ENCODE results near the gene ZIC4. TPM values are rescaled to one million over a fixed set of nuclear protein-coding genes. Genes with fewer than 3 reads are reported as not detected.

ZIC4 gene
- total RNA-seq, 4 donors from 2014 or later, result 0.21 TPM; not detected in 3

DNA sequence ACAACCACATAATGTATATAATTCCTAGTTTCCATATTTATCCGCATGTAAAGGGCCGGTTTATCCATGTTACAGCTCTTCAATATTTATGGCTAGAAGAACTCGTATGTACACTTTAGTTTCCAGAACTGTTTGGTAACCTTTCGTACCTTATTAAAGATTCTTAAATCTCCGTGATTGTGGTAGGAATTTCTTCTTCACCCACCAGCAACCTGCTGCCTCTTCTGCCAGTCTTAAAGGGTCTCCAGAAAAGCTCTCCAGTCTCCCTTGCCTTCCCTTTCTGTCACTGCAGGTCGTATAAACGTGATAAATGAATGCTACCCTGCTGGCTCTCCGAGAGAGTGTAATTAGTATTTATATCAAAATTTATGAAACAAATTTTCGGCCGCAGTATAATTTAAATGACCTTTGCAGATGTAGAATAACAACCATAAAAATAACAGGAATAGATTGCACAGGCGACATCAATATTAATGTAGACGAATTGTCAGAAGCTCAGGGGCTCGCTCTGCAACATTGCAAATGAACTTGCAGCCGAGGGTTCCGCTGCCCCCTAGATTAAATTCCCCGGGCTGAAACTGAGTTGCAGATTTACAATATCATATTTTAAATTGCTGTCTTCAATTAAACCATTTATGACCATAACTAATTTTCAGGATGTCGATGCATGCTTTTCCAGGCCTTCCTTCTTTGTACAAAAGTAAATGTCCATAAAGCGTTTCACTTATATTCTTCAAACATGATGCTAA is 8.2 kb upstream of the ZIC4 start:
- peaks cover 0 to 24% (median 2%) of the 10 kb centered on the region in 4 donors for H3K9me3 ChIP-seq
- H3K27me3 ChIP-seq, result peaks cover 7 to 99% of the 10 kb centered on the region in 2 donors
- no peaks in the 10 kb centered on the region for H3K36me3 ChIP-seq
- H3K27ac ChIP-seq, result no peak overlapping the region
- 24% methylated on average over 18 of the region's 18 CpGs for WGBS, 2 donors
- no peak for DNase-seq (ENCODE audit: low spot score in 2 of 2)
- no peak for TF ChIP-seq EP300 (IDR thresholded peaks at IDR 0.05)
- TF ChIP-seq POLR2A (IDR thresholded peaks at IDR 0.05), result no peak
- TF ChIP-seq, protein P1, sequence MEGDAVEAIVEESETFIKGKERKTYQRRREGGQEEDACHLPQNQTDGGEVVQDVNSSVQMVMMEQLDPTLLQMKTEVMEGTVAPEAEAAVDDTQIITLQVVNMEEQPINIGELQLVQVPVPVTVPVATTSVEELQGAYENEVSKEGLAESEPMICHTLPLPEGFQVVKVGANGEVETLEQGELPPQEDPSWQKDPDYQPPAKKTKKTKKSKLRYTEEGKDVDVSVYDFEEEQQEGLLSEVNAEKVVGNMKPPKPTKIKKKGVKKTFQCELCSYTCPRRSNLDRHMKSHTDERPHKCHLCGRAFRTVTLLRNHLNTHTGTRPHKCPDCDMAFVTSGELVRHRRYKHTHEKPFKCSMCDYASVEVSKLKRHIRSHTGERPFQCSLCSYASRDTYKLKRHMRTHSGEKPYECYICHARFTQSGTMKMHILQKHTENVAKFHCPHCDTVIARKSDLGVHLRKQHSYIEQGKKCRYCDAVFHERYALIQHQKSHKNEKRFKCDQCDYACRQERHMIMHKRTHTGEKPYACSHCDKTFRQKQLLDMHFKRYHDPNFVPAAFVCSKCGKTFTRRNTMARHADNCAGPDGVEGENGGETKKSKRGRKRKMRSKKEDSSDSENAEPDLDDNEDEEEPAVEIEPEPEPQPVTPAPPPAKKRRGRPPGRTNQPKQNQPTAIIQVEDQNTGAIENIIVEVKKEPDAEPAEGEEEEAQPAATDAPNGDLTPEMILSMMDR (IDR thresholded peaks at IDR 0.05), result no peak
- peaks cover 0 to 55% (median 26%) of the 10 kb centered on the region in 4 donors for H3K4me1 ChIP-seq
- no peak overlapping the region for H3K4me3 ChIP-seq

DNA sequence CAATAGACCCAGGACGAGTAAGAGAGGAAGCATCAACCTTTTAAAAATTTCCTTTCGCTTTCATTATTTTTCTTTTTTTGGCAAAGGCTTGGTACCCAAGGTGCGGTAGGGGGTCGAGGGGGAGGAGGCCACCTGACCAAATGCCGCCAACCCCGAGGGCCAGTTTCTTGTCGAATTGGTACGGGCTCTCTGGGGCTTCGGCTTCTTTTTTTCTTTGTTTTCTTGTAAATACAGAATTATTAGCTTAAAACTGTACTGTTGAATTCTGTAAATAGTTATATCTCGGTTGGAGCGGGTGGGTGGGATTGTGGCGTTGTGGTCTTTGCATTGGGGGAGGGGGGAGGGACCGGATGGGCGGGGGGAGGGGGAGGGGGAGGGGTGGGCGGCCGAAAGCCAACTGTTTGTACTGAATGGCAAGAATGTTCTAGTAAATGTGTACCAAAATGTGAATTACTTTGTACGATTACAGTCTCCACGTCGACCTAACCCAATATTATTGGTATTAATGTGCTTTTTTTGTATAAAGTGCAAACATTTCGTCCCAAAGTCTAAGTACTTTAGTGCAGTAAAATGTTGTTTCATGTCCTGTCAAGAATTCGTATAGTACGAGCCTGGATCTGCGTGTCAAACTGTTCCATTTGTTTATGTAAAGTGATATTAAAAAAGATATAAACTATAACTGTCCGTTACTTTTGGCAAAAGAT is 7.5 kb upstream of the ZIC4 start:
- Histone ChIP-seq H3K4me3 (peak overlapping the region in 2 of 4 donors; percentile 5 to 28), H3K36me3 (no peaks in the 10 kb centered on the region), H3K27me3 (peaks cover 10 to 99% of the 10 kb centered on the region in 2 donors), H3K4me1 (peaks cover 0 to 55% (median 24%) of the 10 kb centered on the region in 4 donors), H3K27ac (no peak overlapping the region), H3K9me3 (peaks cover 0 to 24% (median 2%) of the 10 kb centered on the region in 4 donors)
- TF ChIP-seq EP300 (IDR thresholded peaks at IDR 0.05) (no peak), POLR2A (IDR thresholded peaks at IDR 0.05) (no peak)
- TF ChIP-seq, protein P1 (IDR thresholded peaks at IDR 0.05), result no peak
- 9 to 11% methylated on average over 24 of the region's 24 CpGs for WGBS, 2 donors
- no peak for DNase-seq (ENCODE audit: low spot score in 2 of 2)

DNA sequence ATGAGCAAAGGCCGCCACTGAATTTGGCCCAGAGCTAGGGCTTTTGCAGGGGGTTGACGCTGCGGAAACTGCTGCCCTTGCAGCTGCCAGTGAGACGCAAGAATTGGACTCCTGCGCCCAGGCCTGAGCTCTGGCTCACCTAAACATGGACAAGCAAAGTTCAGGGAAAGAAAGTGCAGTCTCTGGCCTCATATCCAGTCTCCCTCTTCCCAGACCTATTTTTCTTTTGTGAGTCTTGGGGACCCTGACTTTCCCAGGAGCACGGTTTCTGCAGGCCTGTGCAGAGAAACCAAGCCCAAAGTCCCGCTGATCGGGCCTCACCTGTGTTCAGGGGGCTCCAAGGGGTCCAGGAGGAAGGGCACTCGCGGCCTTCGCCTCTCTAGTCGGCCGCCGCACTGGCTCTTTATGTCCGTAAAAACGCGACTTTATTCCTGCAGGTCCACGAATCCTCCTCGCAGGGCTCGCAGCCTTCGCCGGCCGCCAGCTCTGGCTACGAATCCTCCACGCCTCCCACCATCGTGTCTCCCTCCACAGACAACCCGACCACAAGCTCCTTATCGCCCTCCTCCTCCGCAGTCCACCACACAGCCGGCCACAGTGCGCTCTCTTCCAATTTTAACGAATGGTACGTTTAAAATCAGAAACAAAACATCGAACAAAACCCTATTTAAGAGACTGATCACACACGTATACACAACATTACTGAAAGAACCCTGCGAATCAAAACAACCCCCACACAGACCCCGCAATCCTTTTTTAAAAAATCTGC is 6.8 kb upstream of the ZIC4 start:
- Histone ChIP-seq H3K4me3 (peak overlapping the region in 2 of 4 donors; percentile 5 to 28), H3K27ac (no peak overlapping the region), H3K27me3 (peaks cover 15 to 99% of the 10 kb centered on the region in 2 donors), H3K9me3 (peaks cover 0 to 24% (median 2%) of the 10 kb centered on the region in 4 donors), H3K4me1 (peaks cover 0 to 58% (median 24%) of the 10 kb centered on the region in 4 donors), H3K36me3 (no peaks in the 10 kb centered on the region)
- DNase-seq (ENCODE audit: low spot score in 2 of 2), result no peak
- TF ChIP-seq EP300 (IDR thresholded peaks at IDR 0.05) (peak in 1 of 2 donors; percentile 29), POLR2A (IDR thresholded peaks at IDR 0.05) (no peak)
- TF ChIP-seq, protein P1 (IDR thresholded peaks at IDR 0.05), result no peak
- WGBS, 2 donors, result 10 to 12% methylated on average over 37 of the region's 37 CpGs

DNA sequence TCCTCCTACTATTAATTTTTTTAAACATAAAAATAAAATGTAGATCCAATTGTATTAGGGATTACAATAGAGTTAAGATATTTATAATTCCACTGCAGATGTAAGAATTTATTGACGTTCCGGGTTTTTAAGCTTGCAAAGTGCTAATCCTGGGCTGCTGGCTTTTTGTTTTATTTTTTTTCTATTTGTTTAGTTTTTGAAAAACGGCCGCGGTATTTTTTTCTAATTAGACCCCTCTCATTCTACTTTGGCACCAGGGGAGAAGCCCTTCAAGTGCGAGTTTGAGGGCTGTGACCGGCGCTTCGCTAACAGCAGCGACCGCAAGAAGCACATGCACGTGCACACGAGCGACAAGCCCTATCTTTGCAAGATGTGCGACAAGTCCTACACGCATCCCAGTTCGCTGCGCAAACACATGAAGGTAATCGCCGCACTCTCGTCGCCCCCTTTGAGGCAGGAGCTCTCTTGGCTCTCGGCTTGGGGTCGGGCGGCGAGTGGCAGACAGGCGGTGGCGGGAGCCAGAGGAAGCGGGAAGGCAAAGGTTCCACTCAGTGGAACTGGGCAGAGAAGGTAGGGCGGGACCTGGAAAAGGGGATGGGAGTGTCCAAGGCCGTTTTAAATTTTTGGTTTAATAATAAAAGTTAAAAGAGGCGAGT is 6.0 kb upstream of the ZIC4 start:
- Histone ChIP-seq H3K27me3 (peaks cover 15 to 99% of the 10 kb centered on the region in 2 donors), H3K36me3 (no peaks in the 10 kb centered on the region), H3K27ac (no peak overlapping the region), H3K4me1 (peaks cover 0 to 65% (median 24%) of the 10 kb centered on the region in 4 donors), H3K9me3 (peaks cover 0 to 28% (median 2%) of the 10 kb centered on the region in 4 donors), H3K4me3 (no peak overlapping the region)
- no peak for DNase-seq (ENCODE audit: low spot score in 2 of 2)
- TF ChIP-seq, protein P1 (IDR thresholded peaks at IDR 0.05), result no peak
- TF ChIP-seq EP300 (IDR thresholded peaks at IDR 0.05), result peak in 1 of 2 donors; percentile 14
- 15% methylated on average over 32 of the region's 32 CpGs for WGBS, 2 donors

Data from tibial nerve (tissue), 4 donors.